ENCODE results near the gene PKD1L1. TPM values are rescaled to one million over a fixed set of nuclear protein-coding genes. Genes with fewer than 3 reads are reported as not detected.
"Not testable (repeated sequence)": the region's sequence is repeated elsewhere in the genome, so short reads cannot be mapped to it uniquely, and the experiment has no call there.

PKD1L1 gene
- polyA plus RNA-seq, 5 donors, result 0.20 to 0.54 (median 0.28) TPM

DNA sequence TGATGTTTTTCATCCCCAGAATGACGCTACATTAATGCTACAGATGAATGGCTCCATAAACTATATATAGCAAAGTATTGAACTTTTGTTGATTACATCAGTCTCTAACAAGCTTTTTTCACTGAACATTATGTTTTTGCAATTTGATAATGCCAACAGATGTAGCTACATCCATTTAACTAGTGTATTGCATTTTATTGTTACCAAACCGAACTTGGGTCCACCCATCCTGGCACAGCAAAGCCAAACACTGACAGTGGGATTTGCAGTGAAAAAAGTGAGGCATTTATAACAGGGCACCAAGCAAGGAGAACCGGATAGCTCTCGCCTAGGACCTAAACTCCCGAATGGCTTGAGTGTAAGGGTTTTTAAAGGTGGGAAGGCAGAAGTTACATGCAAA, 183.5 kb downstream of the PKD1L1 start:
- DNase-seq, result no peak

DNA sequence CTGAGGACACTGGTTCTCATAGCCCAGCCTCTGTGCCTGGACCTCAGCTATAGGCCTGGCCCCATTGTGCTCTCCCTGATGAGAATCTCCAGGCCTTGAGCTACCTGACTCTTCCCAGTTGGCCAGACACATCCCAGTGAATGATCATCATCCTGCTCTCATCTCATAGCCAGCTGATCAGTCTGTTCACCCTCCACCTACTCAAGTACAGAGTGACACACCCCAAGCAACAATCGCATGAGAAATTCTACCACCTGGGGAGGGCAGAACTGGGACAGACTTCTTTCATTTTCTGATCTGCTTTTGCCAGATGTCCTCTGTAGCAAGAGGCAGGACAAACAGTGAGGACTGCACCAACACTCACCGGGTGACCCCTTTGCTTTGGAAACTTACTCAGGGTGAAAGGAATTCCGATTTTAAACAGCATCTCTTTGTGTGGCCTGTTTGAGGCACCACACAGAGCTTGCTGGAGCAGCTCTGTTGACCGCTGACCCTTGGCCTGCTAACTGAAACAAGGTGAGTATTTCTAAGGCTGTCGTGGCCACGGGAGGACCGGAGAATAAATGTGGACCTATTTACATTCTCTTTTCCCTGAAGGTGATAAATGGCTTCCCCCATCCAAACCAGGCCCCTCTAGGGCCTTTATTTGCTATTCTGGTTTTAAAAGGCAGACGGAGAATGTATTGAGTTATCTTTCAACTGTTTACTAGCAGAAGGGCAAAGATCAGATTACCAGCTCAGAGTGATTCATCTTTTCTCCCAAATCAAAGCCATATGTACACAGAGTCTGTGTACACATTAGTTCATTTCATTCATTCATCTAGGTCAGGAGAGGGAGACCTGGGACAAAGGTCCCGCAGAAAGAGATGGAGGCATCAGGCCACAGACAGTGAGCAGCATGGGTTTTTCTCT, 184.9 kb downstream of the PKD1L1 start:
- no peak for DNase-seq

DNA sequence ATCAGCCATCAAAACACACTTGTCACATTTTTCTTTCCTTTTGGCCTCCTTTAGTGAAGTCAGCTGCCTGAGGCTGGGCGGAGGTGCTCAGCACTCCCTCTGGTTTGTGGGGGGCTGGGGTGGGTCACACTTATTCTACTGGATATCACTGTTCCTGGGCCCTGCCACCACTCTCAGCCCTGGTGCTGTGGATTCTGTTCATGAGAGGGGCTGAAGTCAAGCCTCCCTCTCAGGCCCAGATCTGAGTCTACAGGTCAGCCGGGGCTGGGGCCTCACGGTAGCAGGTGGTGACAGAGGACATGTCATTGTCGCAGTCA, 185.6 kb downstream of the PKD1L1 start:
- no peak for DNase-seq

DNA sequence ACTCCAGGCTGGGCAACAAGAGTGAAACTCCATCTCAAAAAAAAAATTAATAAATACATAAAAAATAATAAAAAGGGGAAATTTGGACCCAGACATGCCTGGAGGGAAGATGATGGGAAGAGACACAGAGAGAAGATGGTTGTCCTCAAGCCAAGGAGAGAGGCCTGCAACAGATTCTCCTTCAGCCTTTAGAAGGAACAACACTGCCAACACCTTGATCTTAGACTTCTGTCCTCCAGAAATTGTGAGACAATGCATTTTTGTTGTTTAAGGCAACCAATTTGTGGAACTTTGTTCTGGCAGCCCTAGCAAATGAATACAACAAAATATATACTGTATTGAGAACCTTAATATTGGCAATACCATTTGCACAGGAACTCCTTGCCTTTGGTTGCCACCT, 186.1 kb downstream of the PKD1L1 start:
- no peak for DNase-seq

DNA sequence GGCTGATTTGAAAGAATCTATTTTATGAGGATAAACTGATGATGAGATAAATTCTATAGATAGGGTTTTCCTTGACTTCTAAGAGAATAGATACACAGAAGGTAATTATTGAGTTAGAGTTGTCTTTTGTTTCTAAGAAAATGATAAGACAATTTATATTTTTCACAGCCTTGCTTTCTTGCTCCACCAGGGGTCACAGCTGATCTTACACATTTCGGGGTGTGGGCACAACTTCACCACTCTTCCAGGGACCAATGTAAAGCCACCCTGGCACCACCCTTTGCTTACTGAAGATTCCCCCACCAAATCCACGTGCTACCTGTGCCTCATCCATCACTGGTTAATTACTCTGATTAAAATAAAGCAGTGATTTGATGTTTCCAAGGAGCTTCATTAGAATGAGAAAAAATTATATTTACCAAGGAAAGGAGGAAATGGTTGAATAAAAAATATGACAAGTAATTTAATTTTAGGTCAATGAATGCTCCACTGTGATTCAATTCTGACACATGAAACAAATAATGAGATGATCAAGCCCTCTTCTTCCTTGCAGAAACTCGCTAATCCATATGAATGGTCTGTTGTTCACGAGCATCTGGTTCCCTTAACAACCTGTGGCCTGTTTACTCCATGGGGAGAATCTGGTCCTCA, 189.1 kb downstream of the PKD1L1 start:
- DNase-seq, result no peak

DNA sequence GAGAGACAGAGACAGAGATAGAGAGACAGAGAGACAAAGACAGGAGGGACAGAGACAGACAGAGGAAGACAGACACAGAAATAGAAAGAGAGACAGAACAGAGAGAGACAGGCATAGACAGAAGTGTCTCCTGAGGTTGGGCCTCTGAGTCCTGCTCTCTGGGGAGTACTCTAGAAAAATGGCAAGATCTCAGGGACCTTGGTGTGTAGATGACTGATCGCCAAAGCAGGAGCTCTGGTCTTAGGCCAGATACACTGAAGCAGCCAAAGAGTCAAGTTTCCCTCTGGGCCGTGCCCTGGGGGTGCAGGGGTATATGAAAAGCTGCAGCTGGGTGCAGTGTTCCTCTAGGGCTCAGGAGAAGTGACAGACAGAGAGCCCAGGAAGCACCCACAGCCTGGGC, 189.7 kb downstream of the PKD1L1 start:
- no peak for DNase-seq

DNA sequence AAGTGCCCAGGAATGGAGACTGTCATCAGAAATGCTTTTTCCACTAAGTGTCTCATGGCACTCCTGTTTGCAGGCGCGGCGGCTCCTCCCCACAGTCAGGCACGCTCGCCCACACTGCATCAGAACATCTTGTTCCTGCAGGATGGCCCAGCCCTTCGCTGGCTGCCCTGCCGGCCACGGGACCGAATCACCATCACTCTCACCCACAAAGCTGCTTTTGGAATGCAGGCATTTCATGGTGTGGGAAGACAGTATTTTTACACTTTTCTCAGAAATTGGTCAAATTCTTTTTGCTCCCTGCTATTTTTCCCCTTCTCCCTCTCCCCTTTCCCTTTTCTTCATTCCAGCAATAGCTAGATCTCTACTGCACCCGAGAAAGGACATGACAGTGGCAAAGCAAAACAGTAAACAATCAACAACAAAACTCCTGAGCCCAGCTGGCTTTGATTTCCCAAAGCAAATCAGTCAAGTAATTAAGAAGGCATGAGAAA, 190.3 kb downstream of the PKD1L1 start:
- DNase-seq, result no peak

DNA sequence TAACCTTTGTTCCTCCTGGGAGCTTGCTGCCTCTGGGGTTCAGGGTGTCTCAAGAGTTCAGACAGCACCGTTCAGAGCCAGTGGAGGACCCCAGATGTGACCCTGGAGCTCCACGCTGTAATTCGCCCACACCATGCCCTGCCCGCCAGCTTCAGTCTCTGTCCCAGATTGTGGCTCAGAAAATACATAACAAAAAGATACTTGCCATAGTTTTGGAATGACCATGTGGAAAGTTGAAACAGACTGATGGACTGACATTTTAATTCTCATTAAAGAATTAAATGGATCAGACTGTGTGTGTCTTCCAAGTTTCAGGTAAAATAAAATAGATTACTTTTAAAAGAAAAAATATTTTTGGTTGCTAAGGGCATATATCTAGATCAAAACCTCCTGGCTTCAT, 191.6 kb downstream of the PKD1L1 start:
- no peak for DNase-seq

DNA sequence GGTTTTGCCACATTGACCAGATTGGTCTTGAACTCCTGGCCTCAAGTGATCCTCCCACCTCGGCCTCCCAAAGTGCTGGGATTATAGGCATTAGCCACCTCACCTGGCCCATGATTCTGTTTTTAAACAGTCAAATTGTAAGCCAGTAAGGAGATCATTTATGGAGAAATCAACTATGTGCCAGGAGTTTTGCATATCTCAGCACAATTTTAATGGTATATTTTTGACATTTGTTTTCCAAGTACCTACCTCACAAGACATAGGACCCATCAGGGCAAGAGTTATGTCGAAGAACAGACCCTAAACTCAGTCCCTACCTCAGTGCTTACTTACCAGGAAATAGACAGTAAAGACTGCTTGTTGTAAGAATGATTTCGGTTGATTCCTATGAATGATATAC, 193.0 kb downstream of the PKD1L1 start:
- no peak for DNase-seq

DNA sequence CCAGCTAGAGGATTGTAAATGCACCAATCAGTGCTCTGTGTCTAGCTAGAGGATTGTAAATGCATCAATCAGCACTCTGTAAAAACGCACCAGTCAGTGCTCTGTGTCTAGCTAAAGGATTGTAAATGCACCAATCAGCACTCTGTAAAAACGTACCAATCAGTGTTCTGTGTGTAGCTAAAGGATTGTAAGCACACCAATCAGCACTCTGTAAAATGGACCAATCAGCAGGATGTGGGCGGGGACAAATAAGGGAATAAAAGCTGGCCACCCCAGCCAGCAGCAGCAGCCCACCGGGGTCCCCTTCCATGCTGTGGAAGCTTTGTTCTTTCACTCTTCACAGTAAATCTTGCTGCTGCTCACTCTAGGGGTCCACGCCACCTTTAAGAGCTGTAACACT, 196.5 kb downstream of the PKD1L1 start:
- DNase-seq, result not testable (repeated sequence)

DNA sequence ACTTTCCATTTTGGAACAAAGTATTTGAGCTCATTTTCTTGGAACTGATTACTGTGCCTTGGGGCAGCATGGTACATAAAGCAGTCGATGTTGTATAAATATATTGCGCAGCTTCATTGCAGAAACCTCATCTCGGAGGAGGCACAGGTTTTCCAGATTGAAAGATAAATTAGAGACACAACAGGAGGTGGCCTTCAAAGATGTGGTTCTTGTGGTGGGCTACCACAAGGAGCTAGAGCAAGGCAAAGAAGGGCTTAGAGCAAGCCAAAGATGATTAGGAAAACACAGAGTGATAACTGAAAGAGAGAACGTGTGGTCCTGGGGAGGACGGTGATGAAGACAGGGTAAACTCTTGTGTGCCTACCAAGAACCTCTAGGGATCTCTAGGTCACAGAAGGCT, 197.2 kb downstream of the PKD1L1 start:
- no peak for DNase-seq

DNA sequence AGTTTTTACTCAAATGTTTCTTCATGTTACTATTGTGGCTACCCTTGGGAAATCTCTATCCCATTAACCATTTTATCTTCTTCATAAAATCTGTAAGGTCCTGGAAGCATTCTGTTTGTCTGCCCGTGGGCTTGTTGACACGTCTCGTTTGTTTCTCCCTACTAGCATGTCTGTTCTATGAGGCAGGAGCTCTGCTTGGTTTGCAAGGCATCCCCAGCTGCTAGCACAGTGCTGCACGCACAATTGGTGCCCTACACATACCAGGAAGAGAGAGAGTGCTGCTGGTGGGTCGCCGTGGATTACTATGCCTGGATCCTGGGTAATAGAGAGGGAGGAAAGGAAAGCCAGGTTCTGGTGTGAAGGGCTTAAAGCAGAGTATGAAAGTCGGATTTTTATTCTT, 200.2 kb downstream of the PKD1L1 start:
- DNase-seq, result no peak

DNA sequence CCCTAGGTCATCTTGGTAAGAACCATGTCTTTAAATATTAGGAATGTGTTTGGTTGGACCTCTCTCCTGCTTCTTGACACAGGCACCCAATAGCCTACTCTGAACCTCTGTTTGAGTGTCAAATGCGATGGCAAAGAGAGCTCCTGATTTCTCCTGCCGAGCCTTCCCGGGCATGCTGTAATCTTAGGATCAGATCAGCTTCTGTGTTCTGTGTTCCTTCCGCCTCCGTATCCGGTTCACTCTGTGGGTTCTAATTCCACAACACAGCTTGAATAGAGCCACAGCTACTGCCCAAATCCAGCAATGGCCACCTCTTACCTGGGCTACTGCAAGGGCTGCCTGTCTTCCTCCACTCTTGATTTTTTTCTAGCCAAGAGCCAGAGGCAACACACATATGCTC, 201.1 kb downstream of the PKD1L1 start:
- no peak for DNase-seq

DNA sequence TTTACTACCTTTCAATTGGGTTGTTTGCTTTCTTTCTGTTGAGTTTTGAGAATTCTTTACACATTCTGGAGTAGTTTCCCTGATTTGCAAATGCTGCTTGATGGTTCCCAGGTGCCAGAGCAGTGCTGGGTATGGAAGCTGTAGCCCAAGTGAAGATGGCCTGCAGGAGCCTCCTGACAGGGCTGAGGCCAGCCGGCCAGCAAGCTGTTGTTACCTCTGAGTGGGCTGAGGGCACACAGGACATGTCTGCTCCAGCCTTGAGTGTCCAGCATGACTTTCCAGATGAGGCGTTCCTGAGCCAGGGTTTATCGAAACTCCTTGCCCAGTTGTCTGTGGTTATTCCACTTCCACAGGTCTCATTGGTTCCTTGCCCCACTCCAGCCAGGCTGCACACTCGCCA, 201.8 kb downstream of the PKD1L1 start:
- no peak for DNase-seq

DNA sequence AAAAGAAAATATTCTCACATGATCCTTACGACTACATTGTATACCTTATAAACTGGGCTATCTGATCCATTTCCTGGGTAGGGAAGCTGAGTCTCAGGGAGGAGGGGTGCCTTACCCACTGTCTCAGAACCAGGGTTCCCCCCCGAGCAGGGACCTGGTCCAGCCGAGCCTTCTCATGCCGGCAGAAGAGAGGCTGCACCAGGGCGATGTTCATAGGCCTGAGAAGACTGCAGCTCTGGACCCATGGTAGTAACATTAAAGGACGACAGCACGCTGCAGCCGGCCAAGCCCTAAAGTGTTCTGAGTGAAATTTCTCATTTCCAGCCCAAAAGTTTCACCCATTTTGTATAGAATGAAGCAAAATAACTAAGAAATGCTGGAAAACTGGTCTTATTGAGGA, 203.4 kb downstream of the PKD1L1 start:
- no peak for DNase-seq

DNA sequence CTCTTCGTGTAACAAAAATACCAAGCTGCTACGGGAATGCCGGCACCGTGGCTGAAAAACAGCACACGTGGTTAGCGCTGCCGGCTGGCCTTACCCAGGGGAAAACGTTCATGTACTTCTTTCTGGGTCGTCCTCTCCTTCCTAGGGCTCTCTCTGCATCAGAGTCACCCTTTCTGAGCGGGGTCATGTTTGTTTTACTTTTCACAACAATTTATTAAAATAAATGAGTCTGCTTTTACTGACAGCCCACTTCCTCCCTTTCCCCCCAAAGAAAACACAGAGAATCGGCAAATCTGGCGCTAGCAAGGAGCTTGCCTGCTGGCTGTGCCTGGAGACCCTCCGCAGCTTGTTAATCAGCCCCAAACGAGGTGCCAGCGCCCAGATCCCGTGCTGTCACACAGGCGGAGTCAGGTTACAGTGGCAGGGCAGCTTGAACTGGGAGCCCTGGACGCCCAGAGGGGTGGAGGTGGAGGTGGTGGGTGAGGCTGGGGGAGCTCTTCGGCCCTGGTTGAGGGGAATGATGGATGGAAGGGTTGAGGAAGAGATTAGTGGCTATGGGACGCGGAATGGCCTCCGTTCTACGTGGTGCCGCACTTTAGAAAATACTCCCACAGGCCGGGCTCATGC, 204.2 kb downstream of the PKD1L1 start:
- DNase-seq, result no peak

DNA sequence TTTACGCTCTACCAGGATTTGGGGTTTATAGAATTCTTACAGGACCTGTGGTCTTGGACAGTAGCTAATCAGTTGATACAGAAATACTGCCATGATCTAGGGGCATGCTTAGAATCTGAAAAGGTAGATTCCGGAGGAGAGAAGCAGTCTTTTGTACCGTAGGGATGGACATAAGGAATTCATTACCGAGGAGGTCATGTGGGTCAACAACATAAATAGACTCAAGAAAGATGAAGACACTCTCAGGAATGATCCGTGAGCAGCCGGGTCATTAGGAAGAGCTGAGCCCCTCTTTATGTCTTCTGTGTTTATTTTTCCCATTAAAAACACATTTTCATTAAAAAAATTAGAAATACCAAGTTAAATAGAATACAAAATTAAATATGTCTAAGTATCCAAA, 206.3 kb downstream of the PKD1L1 start:
- no peak for DNase-seq

DNA sequence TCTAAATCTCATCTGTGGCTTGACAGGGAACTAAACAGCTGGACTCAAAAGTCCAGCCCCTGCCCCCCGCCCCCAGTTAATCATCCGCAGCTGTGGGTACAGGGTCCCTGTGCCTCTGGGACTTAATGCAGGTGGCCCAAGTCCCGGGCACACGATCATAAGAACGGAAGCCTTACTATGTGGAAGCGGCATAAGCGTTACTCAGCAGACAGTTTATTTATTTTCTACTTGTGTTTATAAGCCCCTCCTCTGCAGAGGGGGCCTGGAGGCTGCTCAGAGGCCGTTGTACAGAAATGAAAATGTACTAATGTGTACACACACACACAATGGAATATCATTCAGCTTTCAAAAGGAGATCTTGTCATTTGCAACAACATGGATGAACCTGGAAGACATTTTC, 208.4 kb downstream of the PKD1L1 start:
- DNase-seq, result no peak

DNA sequence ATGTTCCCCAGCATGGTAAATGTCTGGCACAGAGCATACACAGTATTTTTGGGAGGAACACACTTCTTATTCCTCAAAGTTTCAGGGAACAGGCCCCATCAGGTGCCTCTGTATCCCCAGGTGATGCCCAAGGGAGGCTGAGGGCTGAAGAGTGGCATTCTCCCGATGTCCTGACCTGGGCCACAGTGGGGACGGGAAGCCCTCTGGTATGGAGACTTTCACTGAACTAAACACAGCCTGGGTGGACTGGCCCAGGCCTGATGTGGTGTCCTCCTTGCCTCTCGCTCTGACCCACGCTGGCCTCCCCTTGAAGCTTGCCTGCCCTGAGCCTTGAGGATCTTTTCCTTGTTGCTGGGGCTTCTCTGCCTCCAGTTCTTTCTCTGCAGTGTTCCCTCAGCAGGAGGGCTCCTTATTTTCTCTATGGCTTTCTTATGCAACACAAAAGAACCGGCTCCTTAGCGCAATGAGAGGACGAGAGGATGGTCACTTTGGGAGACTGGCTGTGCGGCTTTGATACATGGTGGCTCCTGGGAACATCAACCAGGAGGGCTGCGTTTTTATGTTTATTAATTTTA, 208.9 kb downstream of the PKD1L1 start:
- DNase-seq, result no peak

DNA sequence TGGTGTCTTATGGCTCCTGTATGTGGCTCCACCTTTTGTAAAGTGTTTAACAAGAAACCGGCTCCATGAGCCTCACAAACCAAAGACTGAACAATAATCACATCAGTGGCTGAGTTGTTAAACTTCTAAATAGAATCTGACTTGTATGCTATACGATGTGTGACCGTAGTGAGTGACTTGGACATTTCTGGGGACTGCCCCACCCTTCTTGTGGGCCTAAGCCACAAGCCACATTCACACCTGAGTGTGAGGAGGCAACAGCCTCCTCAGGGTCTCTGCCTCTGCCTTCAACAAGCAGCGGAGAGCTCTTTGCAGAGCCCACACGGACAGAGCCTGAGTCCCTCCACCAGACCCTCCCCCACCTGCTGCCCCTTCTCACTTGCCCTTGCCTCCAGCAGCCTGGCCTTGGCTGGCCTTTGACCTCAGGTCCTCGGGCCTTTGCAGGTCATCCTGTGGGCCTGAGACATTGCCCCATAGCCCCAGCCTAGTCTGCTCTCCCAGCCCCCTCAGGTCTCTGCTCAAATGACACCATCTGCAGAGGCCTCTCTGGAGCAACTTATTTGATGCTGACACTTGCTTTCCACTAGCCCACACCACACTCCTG, 209.6 kb downstream of the PKD1L1 start:
- DNase-seq, result no peak

DNA sequence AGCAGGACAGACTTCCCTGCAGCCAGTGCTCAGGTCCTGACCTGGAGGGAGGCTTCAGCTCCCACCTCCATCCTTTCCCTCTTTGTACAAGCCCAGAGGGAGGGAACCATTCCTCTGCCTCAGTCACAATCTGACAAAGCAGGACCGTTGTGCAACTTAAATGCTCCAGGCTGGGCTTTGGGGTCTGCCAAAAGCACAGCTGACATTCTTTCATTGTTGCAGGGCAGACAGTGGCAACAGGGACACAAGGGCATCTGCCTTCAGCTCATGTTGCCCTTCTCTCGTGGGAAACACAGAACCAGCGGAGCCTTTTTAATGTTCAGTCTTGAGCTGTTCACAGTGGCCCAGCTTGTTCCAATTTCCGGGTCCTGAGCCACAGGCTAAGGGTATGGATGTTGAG, 210.7 kb downstream of the PKD1L1 start:
- DNase-seq, result no peak

Measured in right lung (tissue), 5 donors.